Esophagus muscularis mucosa (tissue), 4 donors: ENCODE data around the gene LAPTM4A. TPM values are rescaled to one million over a fixed set of nuclear protein-coding genes. Genes with fewer than 3 reads are reported as not detected.

ENCODE experiments used
- DNase-seq: peaks from one replicate; pipeline ENCODE4 v3.0.0-alpha.2; 2017; ENCODE audit errors: extremely low spot score
- H3K27ac ChIP-seq, 4 donors: fragments of 200-600 bp; sonication (generic); replicated peaks in 1 of 4; 1 replicate in 3 of 4; 2 replicates in 1 of 4; pipeline ENCODE4 v1.5.1; 2016 to 2019; ENCODE audit warnings: mild to moderate bottlenecking in 1 of 4
- H3K27me3 ChIP-seq, 4 donors: fragments of 200-600 bp; sonication (generic); one replicate each; pipeline versions ENCODE4 v1.5.1 to v1.6.0; 2016 to 2019
- H3K36me3 ChIP-seq, 4 donors: fragments of 200-600 bp; sonication (generic); one replicate each; pipeline ENCODE4 v1.5.1; 2016 to 2019
- H3K4me1 ChIP-seq, 4 donors: fragments of 200-600 bp; sonication (generic); one replicate each; pipeline ENCODE4 v1.5.1; 2016 to 2019
- H3K4me3 ChIP-seq, 4 donors: fragments of 200-600 bp; sonication (generic); 1 replicate in 2 of 4; 2 replicates in 2 of 4; pipeline ENCODE4 v1.5.1; 2016 to 2019; ENCODE audit warnings: mild to moderate bottlenecking in 4 of 4, moderate library complexity in 1 of 4
- H3K9me3 ChIP-seq, 4 donors: fragments of 200-600 bp; sonication (generic); 1 replicate in 3 of 4; 2 replicates in 1 of 4; pipeline ENCODE4 v1.5.1; 2016 to 2019
- EP300 ChIP-seq: sonication (generic); formaldehyde crosslinking; IDR thresholded peaks from one replicate; pipeline ENCODE4 v1.6.1; 2017; ENCODE audit warnings: antibody characterized with exemption
- POLR2A ChIP-seq: fragments of 450-650 bp; IDR thresholded peaks from one replicate; pipeline ENCODE4 v1.6.1; 2017; ENCODE audit warnings: antibody characterized with exemption, moderate library complexity, mild to moderate bottlenecking, low read depth
- POLR2AphosphoS5 ChIP-seq, 2 donors: sonication (generic); formaldehyde crosslinking; IDR thresholded peaks; one replicate each; pipeline ENCODE4 v1.6.1; 2017; ENCODE audit warnings: antibody characterized with exemption in 2 of 2
- WGBS: methylation state at CpG from one replicate; pipeline ENCODE4 v1.1.5; 2018; 5-methylcytosine and 5-hydroxymethylcytosine counted together
- intact Hi-C: fragments of 100-400 bp; cut with DNase I; formaldehyde crosslinking; loops from one replicate; pipeline ENCODE4 v1.15.1; 2023
- total RNA-seq, 4 donors: library from RNA; depleted of rRNA; stranded (reverse); fragments of >200 nt; gene quantifications; one replicate each; pipeline versions ENCODE4 v1.1.0 to v1.2.1, GENCODE V29; 2016
- TF ChIP-seq, protein P1 (sequence below), 3 experiments: fragments of 200-600 bp in 2 of 3; fragments of 450-650 bp in 1 of 3; sonication (generic) in 2 of 3; IDR thresholded peaks; one replicate each; pipeline ENCODE4 v1.5.1; 2017 to 2019; ENCODE audit warnings: antibody characterized with exemption in 3 of 3, mild to moderate bottlenecking in 2 of 3, moderate library complexity in 1 of 3

Gene LAPTM4A
- total RNA-seq, 4 donors from 2014 or later, result 154 to 215 (median 192) TPM

- TF ChIP-seq EP300 (no peak), POLR2AphosphoS5 (IDR thresholded peaks at IDR 0.05) (no peak), POLR2A (no peak)
- TF ChIP-seq, protein P1, sequence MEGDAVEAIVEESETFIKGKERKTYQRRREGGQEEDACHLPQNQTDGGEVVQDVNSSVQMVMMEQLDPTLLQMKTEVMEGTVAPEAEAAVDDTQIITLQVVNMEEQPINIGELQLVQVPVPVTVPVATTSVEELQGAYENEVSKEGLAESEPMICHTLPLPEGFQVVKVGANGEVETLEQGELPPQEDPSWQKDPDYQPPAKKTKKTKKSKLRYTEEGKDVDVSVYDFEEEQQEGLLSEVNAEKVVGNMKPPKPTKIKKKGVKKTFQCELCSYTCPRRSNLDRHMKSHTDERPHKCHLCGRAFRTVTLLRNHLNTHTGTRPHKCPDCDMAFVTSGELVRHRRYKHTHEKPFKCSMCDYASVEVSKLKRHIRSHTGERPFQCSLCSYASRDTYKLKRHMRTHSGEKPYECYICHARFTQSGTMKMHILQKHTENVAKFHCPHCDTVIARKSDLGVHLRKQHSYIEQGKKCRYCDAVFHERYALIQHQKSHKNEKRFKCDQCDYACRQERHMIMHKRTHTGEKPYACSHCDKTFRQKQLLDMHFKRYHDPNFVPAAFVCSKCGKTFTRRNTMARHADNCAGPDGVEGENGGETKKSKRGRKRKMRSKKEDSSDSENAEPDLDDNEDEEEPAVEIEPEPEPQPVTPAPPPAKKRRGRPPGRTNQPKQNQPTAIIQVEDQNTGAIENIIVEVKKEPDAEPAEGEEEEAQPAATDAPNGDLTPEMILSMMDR (IDR thresholded peaks at IDR 0.05), result no peak
- WGBS, result 100% methylated on average over 3 of the region's 3 CpGs
- H3K27me3 ChIP-seq, result no peaks in the 10 kb centered on the region
These were observed 13.0 kb upstream of the LAPTM4A start for GRCh38 chr2:20064421-20064820.

DNA sequence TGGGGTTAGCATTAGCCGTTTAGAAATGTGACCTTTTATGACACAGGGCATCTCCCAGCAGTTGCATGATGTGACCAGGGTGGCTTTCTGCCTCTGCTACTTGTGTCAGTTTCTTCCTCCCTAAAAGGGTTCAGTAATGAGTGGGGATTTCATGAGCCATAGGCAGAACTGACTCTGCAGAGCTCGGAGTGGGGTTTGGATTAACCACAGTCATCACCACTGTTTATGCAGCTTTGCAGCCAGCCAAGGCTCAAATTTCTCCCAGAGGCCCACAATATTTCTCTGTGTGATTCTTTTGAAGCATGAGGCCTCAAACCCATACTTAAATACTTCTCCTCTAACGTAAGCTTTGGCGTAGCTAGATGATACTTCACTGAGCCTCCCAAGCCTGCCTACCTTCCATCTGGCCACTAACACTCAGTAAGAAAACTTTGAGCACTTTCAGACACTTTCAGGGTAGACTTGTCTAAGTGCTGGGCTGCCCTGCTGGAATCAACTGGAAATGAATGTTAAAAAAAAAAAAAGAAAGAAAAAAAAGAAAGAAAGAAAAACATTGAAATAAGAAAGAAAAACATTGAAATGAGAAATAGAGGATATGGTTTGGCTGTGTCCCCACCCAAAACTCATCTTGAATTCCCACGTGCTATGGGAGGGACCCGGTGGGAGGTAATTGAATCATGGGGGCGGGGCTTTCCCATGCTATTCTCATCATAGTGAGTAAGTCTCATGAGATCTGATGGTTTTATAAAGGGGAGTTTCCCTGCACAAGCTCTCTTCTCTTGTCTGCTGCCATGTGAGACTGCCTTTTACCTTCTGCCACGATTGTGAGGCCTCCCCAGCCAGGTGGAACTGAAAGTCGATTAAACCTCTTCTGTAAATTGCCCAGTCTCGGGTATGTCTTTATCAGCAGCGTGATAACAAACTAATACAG, 11.5 kb upstream of the LAPTM4A start:
- WGBS, result 56% methylated on average over 11 of the region's 11 CpGs
- Histone ChIP-seq H3K4me1 (peaks cover 0 to 24% (median 19%) of the 10 kb centered on the region in 4 donors), H3K27ac (peak overlapping the region; percentile 3 to 54 (median 45)), H3K9me3 (no peaks in the 10 kb centered on the region), H3K27me3 (no peaks in the 10 kb centered on the region), H3K36me3 (no peaks in the 10 kb centered on the region), H3K4me3 (no peak overlapping the region)
- intact Hi-C loops, result no loop called here
- no peak for DNase-seq
- TF ChIP-seq POLR2A (no peak), POLR2AphosphoS5 (IDR thresholded peaks at IDR 0.05) (no peak), EP300 (no peak)
- TF ChIP-seq, protein P1 (IDR thresholded peaks at IDR 0.05), result no peak

More at GRCh38 chr2:20064421-20064820, 13.0 kb upstream of the LAPTM4A start:
- H3K27ac ChIP-seq, result no peak overlapping the region
- H3K36me3 ChIP-seq, result no peaks in the 10 kb centered on the region
- peaks cover 0 to 32% (median 19%) of the 10 kb centered on the region in 4 donors for H3K4me1 ChIP-seq
- no peak for DNase-seq
- no peak overlapping the region for H3K4me3 ChIP-seq
- intact Hi-C loops, result no loop called here
- no peaks in the 10 kb centered on the region for H3K9me3 ChIP-seq

DNA sequence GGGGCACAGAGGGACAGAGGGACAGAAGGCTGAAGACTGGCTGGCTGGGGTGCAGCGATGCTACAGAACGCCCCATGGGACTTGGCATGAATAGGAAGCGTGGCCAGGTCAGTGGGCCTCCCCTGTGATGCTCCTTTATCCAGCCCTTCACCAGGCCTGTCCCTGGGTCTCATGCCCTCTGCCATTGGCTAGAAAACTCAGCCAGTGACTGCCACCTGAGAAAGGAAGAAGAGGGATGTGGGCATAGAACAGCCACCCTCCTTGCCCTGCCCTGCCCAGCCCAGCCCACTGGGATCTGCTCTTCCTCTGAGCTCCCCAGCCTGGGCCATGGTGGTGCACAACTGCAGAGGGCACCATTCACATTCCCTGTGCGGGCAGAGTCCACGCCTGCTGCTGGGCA, 10.5 kb upstream of the LAPTM4A start:
- Histone ChIP-seq H3K27ac (peak overlapping the region in 3 of 4 donors; percentile 3 to 46 (median 44)), H3K4me3 (no peak overlapping the region), H3K4me1 (peaks cover 0 to 24% (median 19%) of the 10 kb centered on the region in 4 donors), H3K27me3 (no peaks in the 10 kb centered on the region), H3K36me3 (no peaks in the 10 kb centered on the region), H3K9me3 (no peaks in the 10 kb centered on the region)
- DNase-seq, result no peak
- intact Hi-C loops, result no loop called here
- no peak for TF ChIP-seq EP300
- TF ChIP-seq, protein P1 (IDR thresholded peaks at IDR 0.05), result no peak
- TF ChIP-seq POLR2A, result no peak
- TF ChIP-seq POLR2AphosphoS5 (IDR thresholded peaks at IDR 0.05), result no peak
- 97% methylated on average over 4 of the region's 5 CpGs for WGBS

DNA sequence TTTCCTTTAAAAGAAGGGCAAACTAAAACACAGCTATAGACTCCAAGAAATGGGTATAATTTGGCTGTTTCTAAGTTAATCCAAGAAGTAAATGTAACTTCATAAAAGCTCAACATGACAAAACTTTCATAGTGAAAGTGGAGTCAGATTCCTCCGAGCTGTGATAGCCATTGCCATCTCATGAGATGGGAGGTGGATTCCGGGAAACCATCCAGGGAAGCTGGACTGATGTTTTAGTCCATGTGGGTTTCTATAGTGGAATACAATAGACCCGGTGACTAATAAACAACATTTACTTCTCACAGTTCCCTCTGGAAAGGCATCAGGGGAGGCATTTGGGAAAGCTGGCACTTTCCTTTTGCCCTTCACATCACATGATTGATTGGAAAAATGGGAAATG, 10.0 kb upstream of the LAPTM4A start:
- Histone ChIP-seq H3K4me1 (peaks cover 0 to 20% (median 18%) of the 10 kb centered on the region in 4 donors), H3K9me3 (no peaks in the 10 kb centered on the region), H3K36me3 (no peaks in the 10 kb centered on the region), H3K27ac (peak overlapping the region in 1 of 4 donors; percentile 46), H3K27me3 (no peaks in the 10 kb centered on the region), H3K4me3 (no peak overlapping the region)
- intact Hi-C loops, result no loop called here
- 63% methylated on average over 3 of the region's 3 CpGs for WGBS
- DNase-seq, result no peak
- TF ChIP-seq, protein P1 (IDR thresholded peaks at IDR 0.05), result no peak
- TF ChIP-seq EP300 (no peak), POLR2A (no peak), POLR2AphosphoS5 (IDR thresholded peaks at IDR 0.05) (no peak)
